PC-3 (cell line): ENCODE data around the gene LGR4. TPM values are rescaled to one million over a fixed set of nuclear protein-coding genes. Genes with fewer than 3 reads are reported as not detected.

Experiments used
- ATAC-seq: fragments of 200-7000 bp; cut with Tn5 transposase; 2 replicates; pipeline ENCODE4 v1.9.1; 2020; ENCODE audit warnings: mild to moderate bottlenecking, moderate library complexity
- BruUV-seq: library from RNA; stranded (reverse); fragments of 400-500 nt; replicated peaks from 2 replicates; lab custom pipeline; 2021; lab: Mats Ljungman, UMichigan
- CTCF ChIA-PET: fragments of 300-600 bp; sonication (Branson Sonifier 250); formaldehyde crosslinking; loops from one replicate; lab custom pipeline; 2022; ENCODE audit warnings: antibody characterized with exemption; lab: Charles Lee
- POLR2A ChIA-PET: fragments of 300-600 bp; sonication (Branson Sonifier 250); formaldehyde crosslinking; loops from one replicate; lab custom pipeline; 2022; ENCODE audit warnings: antibody characterized with exemption; ENCODE audit not compliant: unreplicated experiment; lab: Charles Lee
- DNase-seq: peaks from one replicate; pipeline ENCODE4 v3.0.0-alpha.2; 2015
- H2AFZ ChIP-seq: fragments of 300-600 bp; sonication (generic); 2 replicates; pipeline ENCODE4 v1.6.0; 2016; ENCODE audit warnings: antibody characterized with exemption, low read length
- H3F3A ChIP-seq: fragments of 300-600 bp; sonication (generic); one replicate; pipeline ENCODE4 v1.6.0; 2017; ENCODE audit warnings: antibody characterized with exemption, low read length, control low read depth, mild to moderate bottlenecking; ENCODE audit not compliant: unreplicated experiment
- H3K27ac ChIP-seq: fragments of 300-600 bp; sonication (generic); 2 replicates; pipeline ENCODE4 v1.5.1; 2016; ENCODE audit warnings: mild to moderate bottlenecking, low read length
- H3K27me3 ChIP-seq: fragments of 300-600 bp; sonication (generic); 2 replicates; pipeline ENCODE4 v1.6.1; 2016; ENCODE audit warnings: low read length, mixed read lengths
- H3K36me3 ChIP-seq: fragments of 300-600 bp; sonication (generic); 2 replicates; pipeline ENCODE4 v1.6.1; 2016; ENCODE audit warnings: low read depth, mixed run types, low read length, mixed read lengths
- H3K4me1 ChIP-seq: fragments of 300-600 bp; sonication (generic); 2 replicates; pipeline ENCODE4 v1.5.1; 2016; ENCODE audit warnings: low read length; ENCODE audit not compliant: insufficient read depth
- H3K4me2 ChIP-seq: fragments of 300-600 bp; sonication (generic); 2 replicates; pipeline ENCODE4 v1.6.0; 2016; ENCODE audit warnings: low read length
- H3K4me3 ChIP-seq: fragments of 300-600 bp; sonication (generic); 2 replicates; pipeline ENCODE4 v1.5.1; 2016; ENCODE audit warnings: mild to moderate bottlenecking, low read length, mixed read lengths
- H3K79me2 ChIP-seq: fragments of 300-600 bp; sonication (generic); 2 replicates; pipeline ENCODE4 v1.6.1; 2017; ENCODE audit warnings: low read length, mixed read lengths
- H3K9ac ChIP-seq: fragments of 300-600 bp; sonication (generic); 2 replicates; pipeline ENCODE4 v1.6.0; 2016; ENCODE audit warnings: mild to moderate bottlenecking, low read length
- H3K9me2 ChIP-seq: fragments of 300-600 bp; sonication (generic); replicated peaks from 2 replicates; pipeline ENCODE4 v1.6.1; 2016; ENCODE audit warnings: mixed run types, low read length, mixed read lengths
- H3K9me3 ChIP-seq: fragments of 300-600 bp; sonication (generic); 2 replicates; pipeline ENCODE4 v1.6.1; 2016; ENCODE audit warnings: low read length, mixed read lengths
- H4K20me1 ChIP-seq: fragments of 300-600 bp; sonication (generic); 2 replicates; pipeline ENCODE4 v1.6.1; 2016; ENCODE audit warnings: low read length, mixed read lengths
- CTCF ChIP-seq: fragments of 300-600 bp; sonication (generic); conservative IDR thresholded peaks from 2 replicates; pipeline ENCODE4 v1.5.1; 2017; ENCODE audit warnings: antibody characterized with exemption, low read depth, mild to moderate bottlenecking, low read length
- EZH2 ChIP-seq: fragments of 300-600 bp; sonication (generic); IDR thresholded peaks from one replicate; pipeline ENCODE4 v1.6.1; 2017; ENCODE audit warnings: antibody characterized with exemption, mild to moderate bottlenecking, low read length; ENCODE audit not compliant: unreplicated experiment
- EZH2phosphoT487 ChIP-seq: fragments of 300-600 bp; sonication (generic); IDR thresholded peaks from 2 replicates; pipeline ENCODE4 v1.6.1; 2018; ENCODE audit warnings: mild to moderate bottlenecking, antibody characterized with exemption, low read length, borderline replicate concordance
- intact Hi-C: fragments of 100-400 bp; cut with micrococcal nuclease; formaldehyde crosslinking; loops from 2 replicates; pipeline ENCODE4 v1.9.0; 2023
- microRNA-seq: library from miRNA; unstranded; fragments of <30 nt; microRNA quantifications from one replicate; pipeline ENCODE4 v1.1.0, GENCODE V29; 2020; ENCODE audit not compliant: unreplicated experiment
- total RNA-seq: library from RNA; depleted of rRNA; stranded (reverse); fragments of >200 nt; gene quantifications from 2 replicates; pipeline ENCODE4 v1.2.3, GENCODE V29; 2014; rRNA removed

Gene LGR4
- total RNA-seq, 1 experiment from 2014 or later = 13.5 TPM

GRCh38 chr11:27319072-27319471, 153.5 kb downstream of the LGR4 start:
- DNase-seq (peak; percentile 50), ATAC-seq (peak; percentile 49)
- Histone ChIP-seq H3F3A (no peaks in the 10 kb centered on the region), H4K20me1 (no peaks in the 10 kb centered on the region), H3K27ac (peak overlapping the region; percentile 14; the same call in 1 of the 2 replicates), H3K4me3 (no peak overlapping the region), H3K4me2 (peak overlapping the region; percentile 29), H3K36me3 (no peaks in the 10 kb centered on the region), H3K79me2 (no peaks in the 10 kb centered on the region), H3K9me2 (no peaks in the 10 kb centered on the region), H3K9me3 (no peaks in the 10 kb centered on the region), H3K9ac (no peak overlapping the region), H3K27me3 (no peaks in the 10 kb centered on the region), H2AFZ (peak overlapping the region; percentile 42; the same call in 1 of the 2 replicates), H3K4me1 (peaks cover 13% of the 10 kb centered on the region; the same call in 1 of the 2 replicates)
- intact Hi-C loops = no loop called here
- CTCF ChIA-PET = no interaction called here
- POLR2A ChIA-PET = no interaction called here
- no TSS peak for BruUV-seq
- TF ChIP-seq EZH2phosphoT487 (no peak), EZH2 (no peak)

GRCh38 chr11:27317751-27318150, 154.8 kb downstream of the LGR4 start:
- no peaks in the 10 kb centered on the region for H3K9me2 ChIP-seq
- H3K9me3 ChIP-seq = no peaks in the 10 kb centered on the region
- intact Hi-C loops = no loop called here
- ATAC-seq (peak; percentile 40; the same call in 1 of the 2 replicates), DNase-seq (peak; percentile 42)
- no peak overlapping the region for H3K27ac ChIP-seq
- H3K4me3 ChIP-seq = no peak overlapping the region
- no TSS peak for BruUV-seq
- H3K36me3 ChIP-seq = no peaks in the 10 kb centered on the region
- TF ChIP-seq CTCF (no peak), EZH2phosphoT487 (no peak), EZH2 (no peak)
- H3K79me2 ChIP-seq = no peaks in the 10 kb centered on the region
- H3K4me1 ChIP-seq = peaks cover 13% of the 10 kb centered on the region; the same call in 1 of the 2 replicates
- H4K20me1 ChIP-seq = no peaks in the 10 kb centered on the region
- no peak overlapping the region for H3K9ac ChIP-seq
- H3K27me3 ChIP-seq = no peaks in the 10 kb centered on the region
- no peak overlapping the region for H3K4me2 ChIP-seq
- no peaks in the 10 kb centered on the region for H3F3A ChIP-seq
- H2AFZ ChIP-seq = no peak overlapping the region
- ChIA-PET CTCF (no interaction called here), POLR2A (no interaction called here)

Small RNAs within 50 kb of the gene (microRNA-seq; reads per million reads assigned to microRNA genes)
- gene MIR8087 = not detected

Other genes starting within 250 kb of the LGR4 start
- 9.0 and 11.0 TPM in 2 replicates for gene CCDC34, start 109.6 kb downstream of the LGR4 start, total RNA-seq
- gene LIN7C, start 34.0 kb upstream of the LGR4 start, total RNA-seq = 21.7 and 26.6 TPM in 2 replicates
- gene BDNF, start 227.7 kb upstream of the LGR4 start, total RNA-seq = 3.4 and 3.8 TPM in 2 replicates